Parathyroid adenoma (tissue), 2 donors: ENCODE results near the gene TSPAN4.

Experiments used
- H2AFZ ChIP-seq: fragments of 300-600 bp; sonication (generic); one replicate; pipeline ENCODE4 v1.7.0; 2017; ENCODE audit warnings: antibody characterized with exemption, mild to moderate bottlenecking
- H3K27ac ChIP-seq: fragments of 300-600 bp; sonication (generic); one replicate; pipeline ENCODE4 v1.7.0; 2017
- H3K27me3 ChIP-seq: fragments of 300-600 bp; sonication (generic); one replicate; pipeline ENCODE4 v1.7.0; 2017; ENCODE audit warnings: low read length; ENCODE audit not compliant: control insufficient read depth, insufficient read depth
- H3K36me3 ChIP-seq: fragments of 300-600 bp; sonication (generic); one replicate; pipeline ENCODE4 v1.7.0; 2017; ENCODE audit warnings: low read length; ENCODE audit not compliant: control insufficient read depth, insufficient read depth
- H3K4me1 ChIP-seq: fragments of 300-600 bp; sonication (generic); one replicate; pipeline ENCODE4 v1.7.0; 2017; ENCODE audit warnings: control low read depth
- H3K4me2 ChIP-seq: fragments of 300-600 bp; sonication (generic); one replicate; pipeline ENCODE4 v1.7.0; 2017; ENCODE audit warnings: low read length
- H3K4me3 ChIP-seq: fragments of 300-600 bp; sonication (generic); one replicate; pipeline ENCODE4 v1.7.0; 2017; ENCODE audit warnings: low read depth, low read length
- H3K79me2 ChIP-seq: fragments of 300-600 bp; sonication (generic); one replicate; pipeline ENCODE4 v1.7.0; 2017; ENCODE audit warnings: control low read depth
- H3K9ac ChIP-seq: fragments of 300-600 bp; sonication (generic); one replicate; pipeline ENCODE4 v1.7.0; 2017; ENCODE audit warnings: mild to moderate bottlenecking
- H3K9me3 ChIP-seq: fragments of 300-600 bp; sonication (generic); one replicate; pipeline ENCODE4 v1.7.0; 2017; ENCODE audit warnings: low read length; ENCODE audit not compliant: control insufficient read depth
- CTCF ChIP-seq: fragments of 300-600 bp; sonication (generic); IDR thresholded peaks from one replicate; pipeline ENCODE4 v1.7.0; 2017; ENCODE audit warnings: antibody characterized with exemption, mild to moderate bottlenecking
- donor health status: primary hyperparathyroidism.

TSPAN4 gene

GRCh38 chr11:899724-900123 is 57.1 kb downstream of the TSPAN4 start:
- Histone ChIP-seq H3K9me3 (no peaks in the 10 kb centered on the region), H3K27ac (no peak overlapping the region), H3K4me2 (no peak overlapping the region), H3K9ac (no peak overlapping the region), H3K4me3 (no peak overlapping the region), H3K79me2 (no peaks in the 10 kb centered on the region), H2AFZ (no peak overlapping the region), H3K27me3 (no peaks in the 10 kb centered on the region), H3K36me3 (no peaks in the 10 kb centered on the region), H3K4me1 (no peaks in the 10 kb centered on the region)
- no peak for TF ChIP-seq CTCF

- no peak overlapping the region for H3K4me2 ChIP-seq
- H3K9ac ChIP-seq: no peak overlapping the region
- no peaks in the 10 kb centered on the region for H3K79me2 ChIP-seq
- no peak overlapping the region for H2AFZ ChIP-seq
- no peaks in the 10 kb centered on the region for H3K27me3 ChIP-seq
- TF ChIP-seq CTCF: no peak
- H3K36me3 ChIP-seq: no peaks in the 10 kb centered on the region
- no peaks in the 10 kb centered on the region for H3K4me1 ChIP-seq
- H3K9me3 ChIP-seq: no peaks in the 10 kb centered on the region
- no peak overlapping the region for H3K4me3 ChIP-seq
- H3K27ac ChIP-seq: no peak overlapping the region
Observed at GRCh38 chr11:900545-900944, 57.9 kb downstream of the TSPAN4 start.

GRCh38 chr11:901452-902061 is 58.9 kb downstream of the TSPAN4 start:
- no peaks in the 10 kb centered on the region for H3K4me1 ChIP-seq
- TF ChIP-seq CTCF: no peak

GRCh38 chr11:904380-904779 is 61.7 kb downstream of the TSPAN4 start:
- Histone ChIP-seq H3K4me3 (no peak overlapping the region), H3K4me1 (no peaks in the 10 kb centered on the region), H3K9me3 (no peaks in the 10 kb centered on the region), H3K27me3 (no peaks in the 10 kb centered on the region), H3K79me2 (no peaks in the 10 kb centered on the region), H2AFZ (no peak overlapping the region), H3K4me2 (no peak overlapping the region), H3K27ac (no peak overlapping the region), H3K9ac (no peak overlapping the region), H3K36me3 (no peaks in the 10 kb centered on the region)
- TF ChIP-seq CTCF: no peak

More at GRCh38 chr11:901452-902061, 58.9 kb downstream of the TSPAN4 start:
- Histone ChIP-seq H3K4me3 (no peak overlapping the region), H3K27ac (no peak overlapping the region), H3K9ac (no peak overlapping the region), H2AFZ (no peak overlapping the region), H3K4me2 (no peak overlapping the region), H3K36me3 (no peaks in the 10 kb centered on the region), H3K79me2 (no peaks in the 10 kb centered on the region), H3K9me3 (no peaks in the 10 kb centered on the region), H3K27me3 (no peaks in the 10 kb centered on the region)

GRCh38 chr11:905952-906351 is 63.3 kb downstream of the TSPAN4 start:
- Histone ChIP-seq H3K4me3 (no peak overlapping the region), H3K36me3 (no peaks in the 10 kb centered on the region), H3K4me1 (no peaks in the 10 kb centered on the region), H3K4me2 (no peak overlapping the region), H3K9me3 (no peaks in the 10 kb centered on the region), H3K79me2 (peaks cover 2% of the 10 kb centered on the region), H2AFZ (no peak overlapping the region), H3K27me3 (no peaks in the 10 kb centered on the region), H3K27ac (no peak overlapping the region), H3K9ac (no peak overlapping the region)
- TF ChIP-seq CTCF: no peak
